Gastrocnemius medialis (tissue), 4 donors: Measurements from ENCODE around the gene CNNM4.

ENCODE experiments used
- CTCF ChIP-seq, 5 experiments: fragments of 450-650 bp in 3 of 5; fragments of 200-600 bp in 2 of 5; sonication (generic) in 2 of 5; IDR thresholded peaks in 4 of 5; conservative IDR thresholded peaks in 1 of 5; 1 replicate in 4 of 5; 2 replicates in 1 of 5; pipeline ENCODE4 v1.5.1; 2016 to 2019; ENCODE audit warnings: antibody characterized with exemption in 5 of 5, mild to moderate bottlenecking in 3 of 5, moderate library complexity in 3 of 5
- POLR2A ChIP-seq, 2 donors: fragments of 450-650 bp; IDR thresholded peaks; one replicate each; pipeline ENCODE4 v1.6.1; 2017; ENCODE audit warnings: antibody characterized with exemption in 2 of 2, mild to moderate bottlenecking in 2 of 2, moderate library complexity in 2 of 2

DNA sequence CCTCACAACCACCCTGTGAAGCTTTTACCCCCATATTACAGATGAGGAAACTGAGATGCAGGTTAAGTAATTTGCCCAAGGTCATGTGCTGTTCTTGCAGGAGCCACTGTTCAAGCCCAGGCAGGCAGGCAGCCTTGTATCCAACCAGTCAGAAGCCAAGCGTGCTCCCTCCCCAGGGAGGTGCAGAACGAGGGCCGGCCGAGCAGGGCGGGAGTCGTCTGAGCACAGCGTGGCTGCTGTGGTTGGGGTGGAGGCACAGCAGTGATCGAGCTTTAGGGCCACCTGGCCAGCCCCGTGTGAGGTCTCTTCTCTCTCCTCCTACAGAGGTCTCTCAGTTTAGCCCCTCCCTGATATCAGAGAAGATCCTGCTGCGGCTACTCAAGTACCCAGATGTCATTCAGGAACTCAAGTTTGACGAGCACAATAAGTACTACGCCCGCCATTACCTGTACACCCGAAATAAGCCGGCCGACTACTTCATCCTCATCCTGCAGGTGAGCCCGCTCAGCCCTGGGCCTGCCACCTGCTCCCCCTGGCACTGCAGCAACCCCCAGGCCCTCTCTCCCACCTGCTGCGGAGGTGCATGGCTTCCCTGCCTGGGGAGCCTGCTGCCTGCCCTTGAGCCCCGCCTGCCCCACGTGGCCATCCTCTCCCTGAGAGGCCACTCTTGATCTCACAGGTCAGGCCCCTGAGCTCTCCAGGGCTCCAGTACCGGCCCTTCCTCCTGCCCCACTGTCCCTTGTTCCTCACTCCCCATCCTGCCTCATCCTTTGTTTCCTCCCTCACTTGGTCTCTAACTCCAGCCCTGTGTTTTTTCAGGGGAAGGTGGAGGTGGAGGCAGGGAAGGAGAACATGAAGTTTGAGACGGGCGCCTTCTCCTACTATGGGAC is 38.3 kb downstream of the CNNM4 start:
- TF ChIP-seq CTCF (IDR thresholded peaks at IDR 0.05 in 4 of 5, conservative IDR thresholded peaks at IDR 0.05 in 1 of 5): no peak
- TF ChIP-seq POLR2A (IDR thresholded peaks at IDR 0.05): no peak
